ENCODE data around the gene GOLPH3L.

Gene GOLPH3L

GRCh38 chr1:150629115-150629928 lies 67.6 kb downstream of the GOLPH3L start, which contains the start of gene ENSA (continued):
- TF ChIP-seq KLF8 (tag by site-specific recombination; IDR thresholded peaks at IDR 0.05), result peak; percentile 39; the same call in 1 of the 2 replicates
- no peak for TF ChIP-seq ZNF280C (tag by site-specific recombination; IDR thresholded peaks at IDR 0.05)
- TF ChIP-seq ZNF174 (tag by site-specific recombination; IDR thresholded peaks at IDR 0.05), result no peak
- TF ChIP-seq ZBTB26 (tag by site-specific recombination; optimal IDR thresholded peaks at IDR 0.05), result peak; percentile 13
- TF ChIP-seq ZNF416 (tag by site-specific recombination; IDR thresholded peaks at IDR 0.05), result no peak
- TF ChIP-seq ZNF747 (tag by site-specific recombination; IDR thresholded peaks at IDR 0.05), result no peak
- TF ChIP-seq ZBTB6 (tag by site-specific recombination; IDR thresholded peaks at IDR 0.05), result peak; percentile 67
- 0 out of 2 replicates have a peak, but pooled peaks have one; percentile 34 for TF ChIP-seq TRIM28 (IDR thresholded peaks at IDR 0.05; ENCODE audit: borderline replicate concordance, low read length)
- TF ChIP-seq ZXDB (tag by site-specific recombination; IDR thresholded peaks at IDR 0.05), result peak; percentile 95
- no peak for TF ChIP-seq ZNF837 (tag by site-specific recombination; IDR thresholded peaks at IDR 0.05)
- TF ChIP-seq ZNF529 (tag by site-specific recombination; IDR thresholded peaks at IDR 0.05; ENCODE audit: insufficient replicate concordance), result no peak
- TF ChIP-seq YY2 (tag by site-specific recombination; IDR thresholded peaks at IDR 0.05), result peak; percentile 92
- no peak for TF ChIP-seq ZNF560 (tag by site-specific recombination; IDR thresholded peaks at IDR 0.05; ENCODE audit: borderline replicate concordance)
- no peak for TF ChIP-seq EGR2 (tag by site-specific recombination; IDR thresholded peaks at IDR 0.05; ENCODE audit: low read depth)
- no peak for TF ChIP-seq MYNN (tag by site-specific recombination; IDR thresholded peaks at IDR 0.05; ENCODE audit: borderline replicate concordance)
- no peak for TF ChIP-seq ZNF175 (tag by site-specific recombination; IDR thresholded peaks at IDR 0.05)
- no peak for TF ChIP-seq HOXA7 (CRISPR knock-in tag; IDR thresholded peaks at IDR 0.05; ENCODE audit: borderline replicate concordance)
- TF ChIP-seq ZNF26 (tag by site-specific recombination; IDR thresholded peaks at IDR 0.05), result no peak
- TF ChIP-seq ZNF704 (tag by site-specific recombination; IDR thresholded peaks at IDR 0.05), result no peak
- TF ChIP-seq ZNF792 (tag by site-specific recombination; IDR thresholded peaks at IDR 0.05), result no peak
- no peak for TF ChIP-seq GLI2 (tag by site-specific recombination; IDR thresholded peaks at IDR 0.05; ENCODE audit: borderline replicate concordance, low read depth)
- TF ChIP-seq ELK4 (IDR thresholded peaks at IDR 0.05; ENCODE audit: borderline replicate concordance, low read depth, low read length), result no peak
- peak; percentile 99 for TF ChIP-seq ZBTB21 (tag by site-specific recombination; IDR thresholded peaks at IDR 0.05)
- TF ChIP-seq ZNF658 (tag by site-specific recombination; IDR thresholded peaks at IDR 0.05), result no peak
- TF ChIP-seq BCL11A (tag by site-specific recombination; IDR thresholded peaks at IDR 0.05; ENCODE audit: low read depth), result no peak
- TF ChIP-seq RBAK (tag by site-specific recombination; IDR thresholded peaks at IDR 0.05), result no peak
- no peak for TF ChIP-seq ZNF23 (tag by site-specific recombination; IDR thresholded peaks at IDR 0.05; ENCODE audit: borderline replicate concordance)
- TF ChIP-seq ZNF214 (tag by site-specific recombination; IDR thresholded peaks at IDR 0.05; ENCODE audit: borderline replicate concordance), result no peak
- no peak for TF ChIP-seq ZNF248 (tag by site-specific recombination; IDR thresholded peaks at IDR 0.05)
- no peak for TF ChIP-seq ZSCAN5A (tag by site-specific recombination; IDR thresholded peaks at IDR 0.05)
- TF ChIP-seq REPIN1 (tag by site-specific recombination; IDR thresholded peaks at IDR 0.05; ENCODE audit: low read depth), result no peak

Data from HEK293 (cell line).